ENCODE measurements around the gene SLC1A3. TPM values are rescaled to one million over a fixed set of nuclear protein-coding genes. Genes with fewer than 3 reads are reported as not detected.
"Not testable (repeated sequence)": the region's sequence is repeated elsewhere in the genome, so short reads cannot be mapped to it uniquely, and the experiment has no call there.

Gene SLC1A3
- total RNA-seq, 4 donors from 2014 or later, result 9.3 to 17.0 (median 15.4) TPM

DNA sequence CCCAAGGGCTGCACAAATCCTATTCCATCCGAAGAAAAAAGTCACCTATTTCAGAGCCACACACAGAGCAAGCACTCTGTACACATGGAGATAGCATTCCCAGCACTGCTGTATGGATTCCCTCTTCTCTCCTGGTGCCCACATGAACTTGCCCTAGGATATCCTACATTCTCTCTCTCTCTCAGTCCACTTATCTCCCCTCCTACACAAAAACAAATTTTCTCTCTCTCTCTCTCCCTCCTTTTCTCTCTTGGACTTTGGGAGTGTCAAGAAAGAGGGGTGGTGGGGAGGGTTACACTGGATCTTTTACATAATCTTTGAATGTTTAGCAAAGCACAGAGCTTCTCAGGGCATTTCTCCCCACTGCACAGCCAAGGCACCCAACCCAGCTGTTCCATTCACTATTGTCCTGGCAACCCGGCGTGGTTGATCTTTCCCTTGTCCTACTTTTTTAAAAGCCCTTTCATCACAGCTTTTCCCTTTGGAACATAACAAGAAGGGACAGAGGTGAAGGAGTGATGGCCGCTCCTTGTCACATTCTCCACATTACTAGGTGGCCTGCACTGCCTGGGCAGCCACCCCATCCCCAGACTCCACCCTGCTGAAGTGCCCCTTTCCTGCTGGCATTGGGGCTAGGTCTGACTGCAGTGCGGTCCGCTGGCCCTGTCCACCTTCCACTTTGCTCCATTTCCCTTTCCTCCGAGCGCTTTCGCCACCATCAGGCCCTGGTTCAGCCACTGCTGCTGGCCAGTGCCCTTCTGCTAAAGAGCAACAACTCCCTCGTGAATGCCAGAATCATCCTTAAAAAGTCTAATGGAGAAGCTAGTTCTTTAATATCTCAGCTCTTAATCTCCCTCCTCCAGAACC lies 22.2 kb upstream of the SLC1A3 start:
- no peak for DNase-seq
- Histone ChIP-seq H3K4me3 (replicated peaks in 1 of 3) (no peak overlapping the region), H3K27me3 (no peaks in the 10 kb centered on the region), H3K9me3 (no peaks in the 10 kb centered on the region), H3K36me3 (no peaks in the 10 kb centered on the region), H3K27ac (no peak overlapping the region), H3K4me1 (no peaks in the 10 kb centered on the region)
- TF ChIP-seq POLR2A (IDR thresholded peaks at IDR 0.05), result no peak
- TF ChIP-seq, protein P1, sequence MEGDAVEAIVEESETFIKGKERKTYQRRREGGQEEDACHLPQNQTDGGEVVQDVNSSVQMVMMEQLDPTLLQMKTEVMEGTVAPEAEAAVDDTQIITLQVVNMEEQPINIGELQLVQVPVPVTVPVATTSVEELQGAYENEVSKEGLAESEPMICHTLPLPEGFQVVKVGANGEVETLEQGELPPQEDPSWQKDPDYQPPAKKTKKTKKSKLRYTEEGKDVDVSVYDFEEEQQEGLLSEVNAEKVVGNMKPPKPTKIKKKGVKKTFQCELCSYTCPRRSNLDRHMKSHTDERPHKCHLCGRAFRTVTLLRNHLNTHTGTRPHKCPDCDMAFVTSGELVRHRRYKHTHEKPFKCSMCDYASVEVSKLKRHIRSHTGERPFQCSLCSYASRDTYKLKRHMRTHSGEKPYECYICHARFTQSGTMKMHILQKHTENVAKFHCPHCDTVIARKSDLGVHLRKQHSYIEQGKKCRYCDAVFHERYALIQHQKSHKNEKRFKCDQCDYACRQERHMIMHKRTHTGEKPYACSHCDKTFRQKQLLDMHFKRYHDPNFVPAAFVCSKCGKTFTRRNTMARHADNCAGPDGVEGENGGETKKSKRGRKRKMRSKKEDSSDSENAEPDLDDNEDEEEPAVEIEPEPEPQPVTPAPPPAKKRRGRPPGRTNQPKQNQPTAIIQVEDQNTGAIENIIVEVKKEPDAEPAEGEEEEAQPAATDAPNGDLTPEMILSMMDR (IDR thresholded peaks at IDR 0.05), result no peak
- WGBS, 2 donors, result 83 to 86% methylated on average over 10 of the region's 10 CpGs
- intact Hi-C loops (cut with DNase I), result no loop called here

- TF ChIP-seq, protein P1 (IDR thresholded peaks at IDR 0.05), result no peak
- TF ChIP-seq POLR2A (IDR thresholded peaks at IDR 0.05), result no peak
- DNase-seq, result no peak
- Histone ChIP-seq H3K27me3 (no peaks in the 10 kb centered on the region), H3K9me3 (no peaks in the 10 kb centered on the region), H3K4me1 (no peaks in the 10 kb centered on the region), H3K27ac (no peak overlapping the region), H3K4me3 (replicated peaks in 1 of 3) (no peak overlapping the region), H3K36me3 (no peaks in the 10 kb centered on the region)
- intact Hi-C loops (cut with DNase I), result no loop called here
- WGBS, 2 donors, result 38 to 52% methylated on average over 1 of the region's 1 CpG
These were observed 20.7 kb upstream of the SLC1A3 start for GRCh38 chr5:36585701-36586100.

GRCh38 chr5:36587354-36587753 lies 19.1 kb upstream of the SLC1A3 start:
- Histone ChIP-seq H3K27ac (no peak overlapping the region), H3K4me1 (no peaks in the 10 kb centered on the region), H3K27me3 (no peaks in the 10 kb centered on the region), H3K36me3 (no peaks in the 10 kb centered on the region), H3K4me3 (replicated peaks in 1 of 3) (no peak overlapping the region), H3K9me3 (no peaks in the 10 kb centered on the region)
- TF ChIP-seq, protein P1 (IDR thresholded peaks at IDR 0.05), result no peak
- TF ChIP-seq POLR2A (IDR thresholded peaks at IDR 0.05), result no peak
- 61 to 67% methylated on average over 3 of the region's 3 CpGs for WGBS, 2 donors
- intact Hi-C loops (cut with DNase I), result no loop called here
- no peak for DNase-seq

DNA sequence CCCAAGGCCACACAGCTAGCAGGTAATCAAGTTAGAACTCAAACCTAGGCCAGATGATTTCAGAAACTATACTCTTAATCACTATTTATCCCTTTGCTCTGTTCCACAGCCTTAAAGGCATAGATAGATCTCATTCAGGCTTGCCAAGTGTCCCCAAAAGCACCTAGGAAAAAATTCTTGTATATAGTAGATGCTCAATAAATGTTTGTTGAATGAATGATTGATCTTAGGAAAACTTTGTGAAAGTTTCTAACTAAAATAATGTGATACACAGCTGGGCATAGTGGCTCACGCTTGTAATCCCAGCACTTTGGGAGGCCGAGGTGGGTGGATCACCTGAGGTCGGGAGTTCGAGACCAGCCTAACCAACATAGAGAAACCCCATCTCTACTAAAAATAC lies 16.7 kb upstream of the SLC1A3 start:
- DNase-seq; H3K9me3 ChIP-seq; H3K36me3 ChIP-seq; H3K4me3 ChIP-seq (replicated peaks in 1 of 3); H3K27me3 ChIP-seq; H3K27ac ChIP-seq; intact Hi-C loops (cut with DNase I); H3K4me1 ChIP-seq: not testable (repeated sequence)
- 86 to 90% methylated on average over 4 of the region's 4 CpGs for WGBS, 2 donors

DNA sequence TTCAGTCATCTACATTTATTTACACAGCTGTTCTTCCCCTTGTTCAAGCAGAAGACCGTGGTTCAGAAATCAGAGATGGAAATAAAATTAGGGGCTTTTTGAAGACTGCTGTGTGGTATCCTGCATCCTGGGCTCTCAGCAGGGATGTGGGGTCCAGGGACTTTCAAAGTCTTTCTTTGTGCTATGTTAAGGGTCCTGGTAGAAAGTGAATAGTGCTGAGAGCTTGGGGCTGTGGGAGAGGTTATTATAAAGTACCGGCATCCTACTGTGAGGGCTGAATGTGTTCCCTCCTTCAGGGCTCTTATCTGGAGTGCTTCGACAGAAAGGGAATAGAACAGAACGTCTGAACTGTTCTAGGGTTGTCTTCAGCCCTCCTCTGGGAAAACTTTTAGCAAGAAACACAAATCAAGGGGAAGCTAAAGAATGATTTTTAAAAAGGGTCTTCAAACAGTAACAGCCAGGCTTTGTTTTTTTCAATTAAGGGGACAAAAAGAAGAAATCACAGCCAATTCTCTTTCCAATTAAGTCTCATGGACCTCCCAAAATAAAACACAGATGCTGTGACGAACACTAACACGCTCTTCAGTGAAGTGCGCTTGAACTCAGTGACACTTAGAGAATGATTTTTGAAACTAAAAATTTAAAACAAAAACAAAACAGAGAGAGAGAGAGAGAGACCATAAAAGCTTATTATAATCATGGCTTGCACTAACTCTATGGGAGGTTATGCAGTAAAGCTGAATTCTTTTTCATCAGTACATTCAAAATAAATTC lies 15.7 kb upstream of the SLC1A3 start:
- DNase-seq, result no peak
- no peaks in the 10 kb centered on the region for H3K36me3 ChIP-seq
- no peak overlapping the region for H3K4me3 ChIP-seq (replicated peaks in 1 of 3)
- WGBS, 2 donors, result 45 to 48% methylated on average over 7 of the region's 7 CpGs
- intact Hi-C loops (cut with DNase I), result no loop called here
- no peaks in the 10 kb centered on the region for H3K9me3 ChIP-seq
- H3K27ac ChIP-seq, result no peak overlapping the region
- no peaks in the 10 kb centered on the region for H3K4me1 ChIP-seq
- TF ChIP-seq, protein P1 (IDR thresholded peaks at IDR 0.05), result no peak
- no peak for TF ChIP-seq POLR2A (IDR thresholded peaks at IDR 0.05)
- H3K27me3 ChIP-seq, result no peaks in the 10 kb centered on the region

All from thyroid gland (tissue), 4 donors.